Endothelial cell of umbilical vein (primary cell): ENCODE measurements around the gene CETN3. TPM values are rescaled to one million over a fixed set of nuclear protein-coding genes. Genes with fewer than 3 reads are reported as not detected.

Source experiments
- BruUV-seq: library from RNA; stranded (reverse); fragments of 400-500 nt; replicated peaks from 2 replicates; lab custom pipeline; 2021; lab: Mats Ljungman, UMichigan
- CTCF ChIA-PET: fragments of 300-600, 350-600 bp; sonication (Branson Sonifier 250); formaldehyde crosslinking; loops from one replicate; lab custom pipeline; 2021; ENCODE audit warnings: antibody characterized with exemption, inconsistent platforms; lab: Charles Lee
- POLR2A ChIA-PET: fragments of 300-600, 350-600 bp; sonication (Branson Sonifier 250); formaldehyde crosslinking; loops from one replicate; lab custom pipeline; 2021; ENCODE audit warnings: antibody characterized with exemption, inconsistent platforms; lab: Charles Lee
- DNase-seq: peaks from one replicate; pipeline ENCODE4 v3.0.0-alpha.2; 2011; ENCODE audit warnings: low read depth, low spot score
- FAIRE-seq: peaks from 2 replicates; lab custom pipeline; 2011; peaks lifted over from hg19 to GRCh38; lab: Jason Lieb, UNC
- H2AFZ ChIP-seq: 2 replicates; pipeline ENCODE4 v1.6.0; 2012; ENCODE audit warnings: low read depth, low read length, control low read depth, inconsistent platforms
- H3K27ac ChIP-seq: 2 replicates; pipeline ENCODE4 v1.5.1; 2011; ENCODE audit warnings: low read depth, mild to moderate bottlenecking, control low read depth, low read length, moderate library complexity; ENCODE audit not compliant: insufficient read depth
- H3K27me3 ChIP-seq, 2 experiments: 2 replicates each; pipeline versions ENCODE4 v1.6.0 to v1.6.1; 2011; ENCODE audit warnings: low read length in 2 of 2, mixed read lengths in 1 of 2; ENCODE audit not compliant: control insufficient read depth in 2 of 2, insufficient read depth in 2 of 2
- H3K36me3 ChIP-seq, 2 experiments: 2 replicates in 1 of 2; 3 replicates in 1 of 2; pipeline ENCODE4 v1.5.1; 2011; ENCODE audit warnings: low read length in 2 of 2, mild to moderate bottlenecking in 1 of 2, moderate library complexity in 1 of 2; ENCODE audit not compliant: control insufficient read depth in 2 of 2, insufficient read depth in 2 of 2; ENCODE audit errors: extremely low read depth in 1 of 2
- H3K4me1 ChIP-seq: 3 replicates; pipeline ENCODE4 v1.5.1; 2011; ENCODE audit warnings: mild to moderate bottlenecking, low read length; ENCODE audit not compliant: control insufficient read depth, insufficient read depth; ENCODE audit errors: extremely low read depth
- H3K4me2 ChIP-seq: 2 replicates; pipeline ENCODE4 v1.6.1; 2011; ENCODE audit warnings: low read length, control low read depth, mixed read lengths; ENCODE audit not compliant: insufficient read depth
- H3K4me3 ChIP-seq, 3 experiments: fragments of 200-600 bp in 1 of 3; sonication (generic), shearing (Covaris generic) in 1 of 3; replicated peaks in 1 of 3; 2 replicates each; pipeline ENCODE4 v1.5.1; 2011 to 2016; ENCODE audit warnings: control low read depth in 3 of 3, low read length in 3 of 3, mild to moderate bottlenecking in 2 of 3, inconsistent platforms in 1 of 3, low read depth in 1 of 3, moderate library complexity in 1 of 3; ENCODE audit not compliant: insufficient read depth in 1 of 3
- H3K79me2 ChIP-seq: 2 replicates; pipeline ENCODE4 v1.6.0; 2012; ENCODE audit warnings: low read length, inconsistent platforms; ENCODE audit not compliant: control insufficient read depth, insufficient read depth
- H3K9ac ChIP-seq: replicated peaks from 2 replicates; pipeline ENCODE3; 2011; ENCODE audit warnings: low read length, control low read depth; ENCODE audit not compliant: insufficient read depth; ENCODE audit errors: extremely low read depth
- H3K9me1 ChIP-seq: replicated peaks from 3 replicates; pipeline ENCODE4 v1.6.0; 2011; ENCODE audit warnings: mild to moderate bottlenecking, low read length; ENCODE audit not compliant: control insufficient read depth, insufficient read depth; ENCODE audit errors: extremely low read depth
- H3K9me3 ChIP-seq: replicated peaks from 2 replicates; pipeline ENCODE4 v1.5.1; 2012; ENCODE audit warnings: low read length, inconsistent platforms; ENCODE audit not compliant: control insufficient read depth, insufficient read depth
- H4K20me1 ChIP-seq: replicated peaks from 2 replicates; pipeline ENCODE3; 2011; ENCODE audit warnings: mild to moderate bottlenecking, low read length; ENCODE audit not compliant: control insufficient read depth, insufficient read depth; ENCODE audit errors: extremely low read depth
- CTCF ChIP-seq, 2 donors: IDR thresholded peaks; 1 replicate in 1 of 2; 2 replicates in 1 of 2; pipeline ENCODE4 v1.5.1; 2011; ENCODE audit warnings: low read length in 2 of 2, mild to moderate bottlenecking in 2 of 2, moderate library complexity in 2 of 2, control low read depth in 1 of 2, inconsistent platforms in 1 of 2, low read depth in 1 of 2; ENCODE audit not compliant: insufficient read depth in 1 of 2; ENCODE audit errors: extremely low read depth in 1 of 2
- EZH2 ChIP-seq: IDR thresholded peaks from 2 replicates; pipeline ENCODE4 v1.6.1; 2012; ENCODE audit warnings: borderline replicate concordance, low read depth, mild to moderate bottlenecking, moderate library complexity, low read length, inconsistent platforms; ENCODE audit not compliant: severe bottlenecking
- FOS ChIP-seq: IDR thresholded peaks from 2 replicates; pipeline ENCODE4 v1.6.1; 2011; ENCODE audit warnings: mild to moderate bottlenecking, low read length, moderate library complexity, borderline replicate concordance; ENCODE audit not compliant: insufficient read depth
- GATA2 ChIP-seq: IDR thresholded peaks from 2 replicates; pipeline ENCODE4 v1.7.0; 2011; ENCODE audit warnings: low read depth, mild to moderate bottlenecking, moderate library complexity, mixed read lengths, low read length; ENCODE audit not compliant: insufficient read length, insufficient read depth
- JUN ChIP-seq: IDR thresholded peaks from 2 replicates; pipeline ENCODE4 v1.6.1; 2011; ENCODE audit warnings: borderline replicate concordance, low read depth; ENCODE audit not compliant: insufficient read length, insufficient read depth
- MAX ChIP-seq: IDR thresholded peaks from 2 replicates; pipeline ENCODE4 v1.6.1; 2011; ENCODE audit not compliant: insufficient read depth, insufficient read length
- MYC ChIP-seq: IDR thresholded peaks from one replicate; pipeline ENCODE4 v1.6.1; 2011; ENCODE audit warnings: mild to moderate bottlenecking, low read depth, low read length
- POLR2A ChIP-seq: IDR thresholded peaks from 2 replicates; pipeline ENCODE4 v1.6.1; 2012; ENCODE audit warnings: low read depth, mild to moderate bottlenecking, control low read depth, low read length
- POLR2AphosphoS5 ChIP-seq: IDR thresholded peaks from 2 replicates; pipeline ENCODE4 v1.6.1; 2012; ENCODE audit warnings: low read depth, mild to moderate bottlenecking, control low read depth, low read length, moderate library complexity; ENCODE audit not compliant: insufficient read depth
- dilution Hi-C: fragments of 300-500 bp; cut with MboI; formaldehyde crosslinking; loops from one replicate; pipeline ENCODE4 v1.15.0; 2019; ENCODE audit warnings: low sequenced_read_pairs; ENCODE audit not compliant: extremely low pct_ligation_motif_present
- intact Hi-C: fragments of 100-400 bp; cut with micrococcal nuclease; formaldehyde crosslinking; loops from one replicate; pipeline ENCODE4 v1.10.0; 2022
- polyA plus RNA-seq, 4 experiments: library from polyadenylated mRNA; depleted of rRNA in 3 of 4; stranded (reverse) in 3 of 4; unstranded in 1 of 4; fragments of >200 nt; gene quantifications; 2 replicates each; pipeline versions ENCODE4 v1.2.1 to v1.2.3, GENCODE V29; 2011 to 2012; ENCODE audit warnings: missing spikeins in 1 of 4
- total RNA-seq: library from RNA; stranded (reverse); gene quantifications from 2 replicates; pipeline ENCODE4 v1.2.3, GENCODE V29; 2021

CETN3 gene
- total and polyA plus RNA-seq, 2 donors (not counting 3 experiments of a cell fraction or from before 2014, with no cell fraction given) = 2.2 to 17.3 TPM

- dilution Hi-C loops (no loop called here), intact Hi-C loops (no loop called here)
- H3K9me3 ChIP-seq = no peaks in the 10 kb centered on the region
- ChIA-PET CTCF (no interaction called here), POLR2A (no interaction called here)
- no peak overlapping the region for H2AFZ ChIP-seq
- no peaks in the 10 kb centered on the region for H3K79me2 ChIP-seq
- DNase-seq (no peak), FAIRE-seq (no peak)
- no peaks in the 10 kb centered on the region for H3K9me1 ChIP-seq
- no peaks in the 10 kb centered on the region for H3K4me1 ChIP-seq
- no peak overlapping the region for H3K4me3 ChIP-seq
- no peak overlapping the region for H3K4me2 ChIP-seq
- H3K27me3 ChIP-seq = no peaks in the 10 kb centered on the region
- H3K36me3 ChIP-seq = no peaks in the 10 kb centered on the region
- TF ChIP-seq EZH2 (no peak), POLR2A (no peak), MAX (no peak), FOS (no peak), JUN (no peak), POLR2AphosphoS5 (no peak), CTCF (IDR thresholded peaks at IDR 0.05; ENCODE audit: extremely low read depth in 1 of 2, insufficient read depth in 1 of 2, low read depth in 1 of 2, low read length in 2 of 2) (no peak), MYC (no peak), GATA2 (no peak)
- BruUV-seq = no TSS peak
- no peak overlapping the region for H3K27ac ChIP-seq
- no peaks in the 10 kb centered on the region for H4K20me1 ChIP-seq
- no peak overlapping the region for H3K9ac ChIP-seq
Measured at GRCh38 chr5:90356622-90357021, 52.9 kb downstream of the CETN3 start.
